GM19328 (cell line): ENCODE data around the gene NLRC5.
"Not testable (repeated sequence)": the region's sequence is repeated elsewhere in the genome, so short reads cannot be mapped to it uniquely, and the experiment has no call there.

ENCODE experiments used
- ATAC-seq: cut with Tn5 transposase; IDR thresholded peaks from one replicate; pipeline ENCODE4 v1.9.1; 2021; ENCODE audit warnings: mild to moderate bottlenecking, moderate library complexity; ENCODE audit not compliant: unreplicated experiment

NLRC5 gene

DNA sequence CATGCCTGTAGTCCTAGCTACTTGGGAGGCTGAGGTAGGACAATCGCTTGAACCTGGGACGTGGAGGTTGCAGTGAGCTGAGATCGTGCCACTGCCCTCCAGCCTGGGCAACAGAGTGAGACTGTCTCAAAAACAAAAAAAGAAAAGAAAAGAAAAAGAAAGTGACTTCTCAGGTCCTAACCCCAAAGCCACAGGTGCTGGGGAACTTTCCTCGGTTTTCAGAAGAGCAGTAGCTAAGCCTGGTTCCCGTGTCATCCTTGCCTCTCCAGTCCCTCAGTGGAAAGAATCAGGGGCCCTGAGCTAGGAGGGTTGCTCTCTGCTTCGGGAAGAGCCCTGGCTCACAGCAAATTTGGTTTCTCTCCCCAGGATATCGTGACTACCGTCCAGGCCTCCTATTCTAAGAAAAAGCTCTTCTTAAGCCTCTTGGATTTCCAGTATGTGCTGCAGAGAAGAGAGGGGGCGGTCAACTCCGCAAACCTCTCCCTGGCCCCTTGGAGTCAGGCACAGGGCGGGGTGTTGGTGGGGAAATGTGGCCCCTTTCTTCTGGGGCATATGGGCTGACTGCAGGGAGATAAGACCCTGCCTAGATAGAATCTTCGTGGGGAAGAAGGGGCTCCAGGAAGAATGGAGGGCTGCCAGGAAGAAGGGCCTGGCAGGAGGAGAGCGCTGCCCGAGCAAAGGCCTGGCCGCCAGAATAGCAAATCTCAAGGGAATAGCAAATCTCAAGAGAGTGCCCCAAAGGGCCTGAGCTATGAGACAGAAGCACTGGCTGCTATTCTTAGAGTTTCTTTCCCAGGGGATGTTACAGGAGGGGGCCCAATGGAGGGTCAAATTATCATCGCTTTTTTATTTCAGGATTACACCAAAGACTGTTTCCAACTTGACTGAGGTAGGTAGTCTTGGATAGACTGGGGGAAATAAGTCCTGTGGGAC lies 8.3 kb upstream of the NLRC5 start:
- ATAC-seq = no peak

- ATAC-seq = no peak
Measured at GRCh38 chr16:56981729-56982271, 7.6 kb upstream of the NLRC5 start.

DNA sequence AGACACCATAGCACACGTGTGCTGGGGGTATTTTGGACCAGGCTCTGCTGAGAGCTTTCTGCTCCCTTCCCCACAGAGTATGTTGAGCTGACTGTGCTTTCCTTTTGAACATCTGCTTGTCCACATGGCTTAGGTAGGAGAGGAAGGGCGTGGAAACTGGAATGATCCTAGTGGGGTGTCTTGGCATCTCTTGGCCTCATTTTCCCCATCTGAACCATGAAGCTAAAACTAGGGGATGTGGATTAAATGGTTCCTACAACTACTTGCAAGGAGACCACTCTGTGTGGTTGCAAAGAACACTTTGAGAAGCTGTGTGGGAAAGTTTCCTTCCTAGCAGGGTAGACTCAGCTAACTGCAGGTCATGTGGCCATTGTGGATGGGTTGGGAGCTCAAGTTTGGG lies 6.7 kb upstream of the NLRC5 start:
- ATAC-seq = no peak

DNA sequence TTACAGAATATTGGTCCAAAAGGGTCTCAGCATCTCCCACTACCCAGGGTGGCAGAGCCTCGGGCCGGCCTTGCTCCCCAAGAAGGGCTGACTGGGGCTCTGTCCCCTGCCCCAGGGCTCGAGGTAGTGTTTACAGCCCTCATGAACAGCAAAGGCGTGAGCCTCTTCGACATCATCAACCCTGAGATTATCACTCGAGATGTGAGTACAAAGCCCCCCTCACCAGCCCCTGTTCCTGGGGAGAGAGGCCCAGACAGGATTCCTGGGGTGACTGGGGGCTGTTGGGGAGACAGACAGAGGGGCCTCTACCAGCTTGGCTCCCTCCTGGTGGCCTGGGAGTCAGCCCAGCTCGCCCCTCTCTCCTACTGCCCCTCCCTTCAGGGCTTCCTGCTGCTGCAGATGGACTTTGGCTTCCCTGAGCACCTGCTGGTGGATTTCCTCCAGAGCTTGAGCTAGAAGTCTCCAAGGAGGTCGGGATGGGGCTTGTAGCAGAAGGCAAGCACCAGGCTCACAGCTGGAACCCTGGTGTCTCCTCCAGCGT lies 6.1 kb upstream of the NLRC5 start:
- ATAC-seq = no peak

DNA sequence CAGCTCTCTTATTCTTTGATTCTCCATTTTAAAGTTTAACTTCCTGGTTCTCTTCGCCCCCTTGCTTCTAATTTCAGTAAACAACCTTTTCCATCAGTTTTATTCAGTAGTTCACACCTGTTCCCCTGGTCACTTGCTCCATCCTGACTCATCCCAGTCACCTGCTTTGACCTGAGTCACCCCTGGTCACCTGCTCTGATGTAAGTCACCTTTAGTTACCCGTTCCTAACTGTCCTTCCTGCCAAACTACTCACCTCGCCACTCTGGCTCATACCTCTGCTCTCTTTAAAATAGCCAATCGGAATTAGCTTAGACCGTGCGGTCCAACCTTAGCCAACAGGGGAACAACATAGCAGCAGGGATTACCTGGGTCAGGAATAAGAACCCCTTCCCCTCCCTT lies 4.7 kb upstream of the NLRC5 start:
- ATAC-seq = no peak

DNA sequence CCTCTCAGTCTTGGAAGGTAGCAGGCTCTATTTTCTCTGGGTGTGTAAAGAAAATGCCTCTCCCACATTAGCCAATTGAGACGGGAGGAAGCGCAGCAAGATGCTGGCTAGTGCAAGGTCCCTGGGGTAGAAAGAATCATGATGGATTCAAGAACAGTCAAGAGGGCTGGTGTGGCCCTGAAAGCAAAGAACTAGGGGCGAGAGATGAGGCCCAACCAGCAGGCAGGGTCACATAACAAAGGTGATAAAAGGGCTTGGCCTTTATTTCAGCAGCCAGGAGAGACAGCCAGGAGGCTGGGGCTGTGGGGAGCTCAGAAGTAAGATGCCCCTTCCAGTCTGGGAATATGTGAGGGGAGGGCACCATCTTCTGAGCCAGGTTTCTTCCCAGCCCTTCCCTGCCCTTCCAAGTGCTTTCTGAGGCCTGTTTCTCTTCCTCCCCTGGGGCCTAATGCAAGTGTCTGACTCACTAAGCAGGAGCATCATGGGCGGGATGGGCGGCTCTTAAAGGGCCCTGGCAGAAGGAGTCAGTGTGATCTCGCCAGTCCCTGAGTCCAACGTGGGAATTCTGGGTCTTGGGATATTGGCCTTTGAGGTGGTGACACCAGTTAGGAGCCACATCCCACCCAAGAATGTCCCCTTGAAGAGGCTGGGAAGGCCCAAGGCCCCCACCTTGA lies 3.9 kb upstream of the NLRC5 start:
- no peak for ATAC-seq

DNA sequence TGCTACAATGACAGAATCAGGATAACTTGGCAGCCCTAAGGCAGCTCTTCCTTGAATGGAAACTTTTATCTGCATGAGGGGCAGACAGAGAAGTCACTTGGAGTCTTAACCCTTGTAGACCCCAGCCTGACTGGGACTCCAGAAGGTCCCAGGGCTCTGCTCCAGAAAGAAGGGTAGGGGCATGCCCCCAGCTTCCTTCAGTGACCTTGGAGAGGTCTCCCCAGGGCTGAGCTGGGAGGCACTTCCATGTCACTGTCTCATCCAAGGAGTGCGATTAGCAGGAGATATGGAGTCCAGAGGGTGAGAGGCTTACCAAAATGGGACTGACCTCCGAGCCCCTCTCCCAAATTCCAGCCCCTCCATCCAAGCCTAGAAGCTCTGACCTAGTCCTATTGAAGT lies 3.4 kb upstream of the NLRC5 start:
- ATAC-seq = no peak

- ATAC-seq = no peak
Measured at GRCh38 chr16:56986361-56986760, 3.0 kb upstream of the NLRC5 start.

DNA sequence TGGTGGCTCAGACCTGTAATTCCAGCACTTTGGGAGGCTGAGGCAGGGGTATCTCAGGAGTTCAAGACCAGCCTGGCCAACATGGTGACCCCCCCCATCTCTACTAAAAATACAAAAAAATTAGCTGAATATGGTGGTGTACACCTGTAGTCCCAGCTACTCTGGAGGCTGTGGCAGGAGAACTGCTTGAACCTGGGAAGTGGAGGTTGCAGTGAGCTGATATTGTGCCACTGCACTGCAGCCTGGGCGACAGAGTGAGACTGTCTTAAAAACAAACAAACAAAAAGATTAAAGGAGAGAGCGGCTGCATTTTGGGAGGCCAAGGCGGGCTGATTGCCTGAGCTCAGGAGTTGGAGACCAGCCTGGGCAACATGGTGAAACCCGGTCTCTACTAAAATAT lies 2.4 kb upstream of the NLRC5 start:
- not testable (repeated sequence) for ATAC-seq

DNA sequence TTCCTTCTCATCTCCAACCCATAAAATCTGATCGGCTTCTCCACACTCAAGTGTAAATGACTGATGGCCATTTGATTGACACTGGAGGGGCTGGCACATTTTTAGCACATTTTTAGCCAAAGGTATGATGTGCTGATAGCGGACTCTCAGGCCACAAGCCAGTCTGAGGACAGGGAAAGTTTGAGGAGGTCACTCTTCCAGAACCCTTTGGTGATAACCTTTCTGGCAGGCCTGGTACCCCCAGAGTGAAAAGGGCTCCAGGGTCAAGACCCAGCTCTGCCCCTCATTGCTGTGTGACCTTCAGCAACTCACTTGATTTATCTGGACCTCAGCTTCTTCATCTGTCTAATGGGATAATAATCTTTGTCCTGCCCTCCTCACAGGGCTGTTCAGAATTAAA lies 1.7 kb upstream of the NLRC5 start:
- no peak for ATAC-seq

- ATAC-seq = no peak
Measured at GRCh38 chr16:56988161-56988947, 1.0 kb upstream of the NLRC5 start.

DNA sequence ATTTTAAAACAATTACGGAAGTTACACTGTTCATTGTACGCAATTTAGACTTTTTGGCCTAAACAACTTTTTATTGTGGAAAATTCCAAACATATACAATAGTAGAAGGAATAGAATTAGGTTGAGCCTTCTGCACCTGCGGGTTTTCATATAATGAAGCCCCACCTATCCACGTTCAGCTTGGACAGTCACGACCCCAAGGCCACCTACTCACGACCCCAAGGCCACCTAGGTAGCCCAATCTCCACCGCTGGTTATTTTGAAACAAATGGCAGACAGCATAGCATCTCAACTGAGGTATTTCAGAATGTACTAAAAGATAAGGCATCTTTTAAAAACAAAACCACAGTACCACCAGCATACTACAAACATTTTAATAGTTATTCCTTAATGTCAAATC lies 631 bp downstream of the NLRC5 start:
- ATAC-seq = no peak

- ATAC-seq = no peak
Measured at GRCh38 chr16:56990407-56991286, 1.3 kb downstream of the NLRC5 start.

DNA sequence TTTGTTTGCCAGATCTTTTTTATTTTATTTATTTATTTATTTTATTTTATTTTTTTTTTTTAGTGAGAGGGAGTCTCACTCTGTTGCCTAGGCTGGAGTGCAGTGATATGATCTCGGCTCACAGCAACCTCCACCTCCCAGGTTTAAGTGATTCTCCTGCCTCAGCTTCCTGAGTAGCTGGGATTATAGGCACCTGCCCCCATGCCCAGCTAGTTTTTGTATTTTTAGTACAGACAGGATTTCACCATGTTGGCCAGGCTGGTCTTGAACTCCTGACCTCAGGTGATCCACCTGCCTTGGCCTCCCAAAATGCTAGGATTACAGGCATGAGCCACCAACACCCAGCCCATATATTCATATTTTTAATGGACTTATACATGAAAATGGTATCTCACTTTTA lies 3.1 kb downstream of the NLRC5 start:
- not testable (repeated sequence) for ATAC-seq

DNA sequence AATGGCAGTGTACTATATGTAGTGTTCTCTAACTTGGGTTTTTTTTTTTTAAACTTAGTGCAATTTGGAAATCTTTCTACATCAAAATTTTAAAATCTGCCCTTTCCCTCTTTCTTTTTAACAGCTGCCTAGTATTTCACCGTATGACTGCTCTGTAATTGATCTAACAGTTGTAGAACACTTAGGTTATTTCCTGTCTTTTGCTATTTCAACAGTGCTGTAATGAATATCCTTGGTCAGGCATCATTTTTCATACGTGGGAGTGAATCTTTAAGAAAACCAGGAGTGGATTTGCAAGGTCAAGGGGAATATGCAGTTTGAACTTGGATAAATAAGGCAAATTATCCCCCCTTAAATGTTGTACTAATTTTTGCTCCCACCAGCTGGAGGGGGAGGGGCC lies 3.8 kb downstream of the NLRC5 start:
- ATAC-seq = no peak

DNA sequence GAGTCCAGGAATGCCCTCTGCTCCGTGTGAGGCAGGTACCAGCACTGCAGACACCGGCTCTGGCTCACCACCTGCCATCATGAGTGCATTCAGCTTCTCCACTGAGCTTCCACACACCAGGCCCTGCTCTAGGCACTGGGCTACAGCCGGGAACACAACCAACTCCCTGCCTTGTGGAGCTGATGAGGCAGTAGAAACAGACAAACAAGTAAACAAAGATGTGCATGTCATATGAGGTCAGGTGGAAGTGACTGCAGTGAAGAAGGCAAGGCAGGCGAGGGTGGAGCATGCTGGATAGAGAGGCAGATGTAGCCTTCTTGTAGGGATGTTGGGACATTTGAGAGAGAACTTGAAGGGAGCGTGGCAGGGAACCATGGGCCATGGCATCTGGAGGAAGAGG lies 5.0 kb downstream of the NLRC5 start:
- no peak for ATAC-seq

DNA sequence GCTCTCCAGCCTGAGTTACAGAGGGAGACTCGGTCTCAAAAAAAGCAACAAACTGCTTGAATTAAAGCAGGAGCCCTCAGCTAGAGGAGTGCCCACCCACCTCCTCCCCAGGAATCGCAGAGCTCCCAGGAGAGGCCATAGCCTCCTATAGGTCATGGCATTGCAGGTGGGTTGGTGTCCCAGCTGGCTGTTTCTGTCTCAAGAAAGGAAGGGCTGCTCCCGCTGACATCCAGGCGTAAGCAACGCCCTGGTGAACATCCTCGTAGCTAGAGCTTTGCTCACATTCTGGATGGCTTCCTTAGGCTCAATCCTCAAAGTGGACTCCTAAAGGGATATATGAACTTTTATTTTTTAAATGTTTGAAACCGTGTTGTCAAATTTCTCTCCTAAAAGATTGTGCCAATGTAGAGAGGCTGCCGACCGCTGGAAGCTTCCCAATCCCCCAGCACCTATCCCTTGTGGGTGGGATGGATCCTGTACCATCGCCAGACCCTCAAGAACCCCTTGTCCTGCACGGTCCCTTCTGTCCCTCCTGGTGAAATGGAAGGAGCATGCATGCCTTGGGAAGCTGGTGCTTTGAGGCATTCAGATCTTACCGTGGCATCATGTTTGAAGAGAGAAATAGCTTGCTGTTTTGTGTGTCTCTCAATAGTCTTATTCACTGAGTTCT lies 5.9 kb downstream of the NLRC5 start:
- no peak for ATAC-seq

- no peak for ATAC-seq
Measured at GRCh38 chr16:56997264-56997663, 7.9 kb downstream of the NLRC5 start.

GRCh38 chr16:56997931-56998330 lies 8.6 kb downstream of the NLRC5 start:
- ATAC-seq = no peak
